Nephron progenitor cell (in vitro differentiated cells): ENCODE data around the gene ACADVL.
A peak's percentile ranks its signal among the peaks of the same experiment; 100 is the strongest.

Experiments used
- DNase-seq: peaks from one replicate; pipeline ENCODE4 v3.0.0; 2021
- H3K27ac Mint-ChIP-seq: 2 replicates; pipeline ENCODE4 v1.8.0; 2021; ENCODE audit warnings: mild to moderate bottlenecking, moderate library complexity, mixed read lengths
- H3K27me3 Mint-ChIP-seq: 2 replicates; pipeline ENCODE4 v1.8.0; 2021; ENCODE audit warnings: mild to moderate bottlenecking, low read depth, mixed read lengths; ENCODE audit not compliant: poor library complexity
- H3K36me3 Mint-ChIP-seq: 2 replicates; pipeline ENCODE4 v1.8.0; 2021; ENCODE audit warnings: low read depth, mixed read lengths
- H3K4me1 Mint-ChIP-seq: 2 replicates; pipeline ENCODE4 v1.8.0; 2021; ENCODE audit warnings: mixed read lengths
- H3K4me3 Mint-ChIP-seq: 2 replicates; pipeline ENCODE4 v1.8.0; 2021; ENCODE audit warnings: mild to moderate bottlenecking, moderate library complexity, mixed read lengths
- H3K9me3 Mint-ChIP-seq: 2 replicates; pipeline ENCODE4 v1.8.0; 2021; ENCODE audit warnings: mild to moderate bottlenecking, moderate library complexity, mixed read lengths
- TF ChIP-seq, protein P1 (sequence below): fragments of 200-600 bp; sonication (generic); IDR thresholded peaks from 2 replicates; pipeline ENCODE4 v1.5.0; 2021; ENCODE audit warnings: antibody characterized with exemption

ACADVL gene

DNA sequence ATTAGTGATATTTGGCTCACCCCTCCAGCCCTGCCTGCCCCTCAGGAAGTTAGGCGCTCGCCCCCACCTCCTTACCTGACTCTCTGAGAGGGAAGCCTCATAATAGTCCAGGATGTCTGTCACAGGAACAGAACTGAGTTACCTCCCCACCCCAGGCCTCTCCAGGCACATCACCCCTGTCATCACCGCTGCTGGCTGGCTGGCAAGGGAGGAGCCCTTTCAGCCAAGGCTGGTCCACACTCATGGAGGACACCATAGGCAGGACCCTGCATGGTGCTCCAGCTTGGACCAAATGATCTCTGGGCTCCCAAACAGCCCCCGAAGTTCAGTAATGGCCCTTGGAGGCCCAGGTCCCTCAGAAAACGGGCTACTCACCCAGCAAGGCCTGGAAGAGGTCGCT, 1.6 kb upstream of the ACADVL start:
- TF ChIP-seq, protein P1, sequence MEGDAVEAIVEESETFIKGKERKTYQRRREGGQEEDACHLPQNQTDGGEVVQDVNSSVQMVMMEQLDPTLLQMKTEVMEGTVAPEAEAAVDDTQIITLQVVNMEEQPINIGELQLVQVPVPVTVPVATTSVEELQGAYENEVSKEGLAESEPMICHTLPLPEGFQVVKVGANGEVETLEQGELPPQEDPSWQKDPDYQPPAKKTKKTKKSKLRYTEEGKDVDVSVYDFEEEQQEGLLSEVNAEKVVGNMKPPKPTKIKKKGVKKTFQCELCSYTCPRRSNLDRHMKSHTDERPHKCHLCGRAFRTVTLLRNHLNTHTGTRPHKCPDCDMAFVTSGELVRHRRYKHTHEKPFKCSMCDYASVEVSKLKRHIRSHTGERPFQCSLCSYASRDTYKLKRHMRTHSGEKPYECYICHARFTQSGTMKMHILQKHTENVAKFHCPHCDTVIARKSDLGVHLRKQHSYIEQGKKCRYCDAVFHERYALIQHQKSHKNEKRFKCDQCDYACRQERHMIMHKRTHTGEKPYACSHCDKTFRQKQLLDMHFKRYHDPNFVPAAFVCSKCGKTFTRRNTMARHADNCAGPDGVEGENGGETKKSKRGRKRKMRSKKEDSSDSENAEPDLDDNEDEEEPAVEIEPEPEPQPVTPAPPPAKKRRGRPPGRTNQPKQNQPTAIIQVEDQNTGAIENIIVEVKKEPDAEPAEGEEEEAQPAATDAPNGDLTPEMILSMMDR, result no peak
- H3K9me3 Mint-ChIP-seq, result no peaks in the 10 kb centered on the region
- no peak for DNase-seq
- peak overlapping the region; percentile 95 for H3K4me3 Mint-ChIP-seq
- no peaks in the 10 kb centered on the region for H3K27me3 Mint-ChIP-seq
- peaks cover 6% of the 10 kb centered on the region for H3K36me3 Mint-ChIP-seq
- H3K27ac Mint-ChIP-seq, result peak overlapping the region; percentile 92
- peaks cover 81% of the 10 kb centered on the region for H3K4me1 Mint-ChIP-seq

DNA sequence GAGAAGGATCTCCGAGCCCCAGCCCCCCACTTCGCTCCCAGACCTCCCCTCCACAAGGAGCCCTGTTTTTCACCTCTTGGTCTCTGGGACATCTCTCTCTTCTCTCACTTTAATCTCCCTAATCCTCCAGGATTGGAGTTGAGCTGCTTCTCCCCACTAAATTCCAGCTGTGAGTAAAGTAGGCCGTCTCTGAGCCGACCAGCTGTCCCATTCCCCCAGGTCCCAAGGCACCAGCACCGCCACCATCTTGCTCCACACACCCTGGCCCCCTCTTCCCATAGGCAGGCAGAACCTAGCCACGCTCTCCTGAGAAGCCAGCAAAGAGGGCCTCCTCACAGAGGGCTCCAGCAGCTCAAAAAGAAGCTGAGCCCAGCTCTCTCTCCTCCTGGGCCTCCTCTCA, 980 bp upstream of the ACADVL start:
- Mint-ChIP-seq H3K9me3 (no peaks in the 10 kb centered on the region), H3K27me3 (no peaks in the 10 kb centered on the region), H3K27ac (peak overlapping the region; percentile 99), H3K4me1 (peaks cover 75% of the 10 kb centered on the region), H3K4me3 (peak overlapping the region; percentile 95), H3K36me3 (peaks cover 6% of the 10 kb centered on the region)
- DNase-seq, result no peak
- TF ChIP-seq, protein P1, result no peak

DNA sequence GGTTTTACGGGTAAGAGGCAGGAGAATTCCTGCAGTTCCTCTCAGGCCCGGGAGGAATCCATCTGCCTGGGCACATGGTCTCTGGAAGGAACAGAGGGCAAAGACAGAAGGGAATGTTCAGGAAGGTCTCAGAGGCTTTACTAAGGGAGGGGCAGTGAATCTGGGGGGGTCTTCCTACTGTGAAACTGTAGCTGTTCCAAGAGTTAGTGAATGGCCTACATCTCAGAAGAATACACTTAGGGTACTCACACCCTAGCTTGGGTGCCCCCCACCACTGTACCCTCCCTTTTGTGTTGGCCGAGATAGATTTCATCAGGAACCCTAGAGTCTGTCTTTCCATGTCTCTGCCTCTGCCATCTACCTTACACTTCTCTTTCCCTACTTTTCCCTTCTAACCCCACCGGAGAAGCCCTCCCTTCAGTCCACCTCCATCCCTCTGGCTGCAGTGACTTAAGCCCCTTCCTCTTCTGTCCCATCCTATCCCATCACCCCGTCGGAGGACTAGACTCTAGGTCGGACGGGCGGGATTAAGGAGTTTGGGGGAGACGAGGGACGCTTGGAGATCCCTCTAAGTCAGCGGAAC, 418 bp upstream of the ACADVL start:
- peaks cover 71% of the 10 kb centered on the region for H3K4me1 Mint-ChIP-seq
- H3K36me3 Mint-ChIP-seq, result peaks cover 9% of the 10 kb centered on the region
- no peak for DNase-seq
- H3K9me3 Mint-ChIP-seq, result no peaks in the 10 kb centered on the region
- TF ChIP-seq, protein P1, result no peak
- peak overlapping the region; percentile 95 for H3K4me3 Mint-ChIP-seq
- H3K27ac Mint-ChIP-seq, result peak overlapping the region; percentile 99
- H3K27me3 Mint-ChIP-seq, result no peaks in the 10 kb centered on the region

DNA sequence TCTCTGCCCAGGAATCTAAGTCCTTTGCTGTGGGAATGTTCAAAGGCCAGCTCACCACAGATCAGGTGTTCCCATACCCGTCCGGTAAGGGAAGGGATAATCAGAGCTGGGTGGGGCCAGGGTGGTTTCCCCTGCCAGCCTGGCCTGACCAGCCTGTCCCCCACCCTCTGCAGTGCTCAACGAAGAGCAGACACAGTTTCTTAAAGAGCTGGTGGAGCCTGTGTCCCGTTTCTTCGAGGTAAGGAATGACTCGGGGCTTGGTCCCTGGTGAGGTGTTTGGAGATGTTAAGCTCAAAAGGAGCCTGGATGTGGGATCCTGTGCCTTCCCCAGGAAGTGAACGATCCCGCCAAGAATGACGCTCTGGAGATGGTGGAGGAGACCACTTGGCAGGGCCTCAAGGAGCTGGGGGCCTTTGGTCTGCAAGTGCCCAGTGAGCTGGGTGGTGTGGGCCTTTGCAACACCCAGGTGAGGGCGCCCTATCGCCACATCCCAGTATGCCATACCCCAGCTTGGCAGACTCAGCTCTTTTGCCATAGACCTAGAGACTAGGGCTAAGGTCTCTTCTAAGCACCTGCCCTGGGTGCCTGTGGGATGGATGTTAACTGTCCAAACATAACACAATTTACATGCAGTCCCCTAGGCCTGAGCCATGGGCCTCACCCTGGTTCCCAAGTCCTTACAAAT, 997 bp downstream of the ACADVL start:
- DNase-seq, result no peak
- Mint-ChIP-seq H3K27me3 (no peaks in the 10 kb centered on the region), H3K27ac (peak overlapping the region; percentile 98), H3K4me1 (peaks cover 58% of the 10 kb centered on the region), H3K4me3 (peak overlapping the region; percentile 95), H3K9me3 (no peaks in the 10 kb centered on the region), H3K36me3 (peaks cover 9% of the 10 kb centered on the region)
- TF ChIP-seq, protein P1, result peak; percentile 14

DNA sequence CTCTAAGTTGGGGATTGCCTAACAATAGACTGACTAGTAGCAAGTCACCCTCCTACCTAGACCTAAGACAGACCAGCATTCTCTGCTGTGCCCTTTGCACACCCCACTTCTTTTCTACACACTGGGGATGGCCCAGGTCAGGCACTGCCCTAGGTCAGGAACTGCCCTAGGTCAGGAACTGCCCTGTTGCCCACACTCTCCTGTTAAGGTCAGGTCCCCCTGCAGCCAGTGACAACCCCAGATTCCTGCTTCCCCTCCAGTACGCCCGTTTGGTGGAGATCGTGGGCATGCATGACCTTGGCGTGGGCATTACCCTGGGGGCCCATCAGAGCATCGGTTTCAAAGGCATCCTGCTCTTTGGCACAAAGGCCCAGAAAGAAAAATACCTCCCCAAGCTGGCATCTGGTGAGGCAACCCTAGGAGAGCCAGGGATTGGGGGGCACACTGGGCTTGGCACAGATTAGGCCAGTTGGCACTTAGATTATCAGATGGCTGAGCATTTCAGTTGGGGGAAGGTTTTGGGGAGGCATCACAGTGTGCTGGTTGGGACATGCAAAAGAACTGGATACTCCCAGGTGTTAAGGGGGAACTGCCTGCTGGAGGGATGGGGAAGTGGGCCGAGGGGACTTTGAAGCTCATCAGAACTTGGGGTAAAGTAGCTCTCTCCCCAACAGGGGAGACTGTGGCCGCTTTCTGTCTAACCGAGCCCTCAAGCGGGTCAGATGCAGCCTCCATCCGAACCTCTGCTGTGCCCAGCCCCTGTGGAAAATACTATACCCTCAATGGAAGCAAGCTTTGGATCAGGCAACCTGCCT, 1.7 kb downstream of the ACADVL start:
- no peaks in the 10 kb centered on the region for H3K27me3 Mint-ChIP-seq
- no peaks in the 10 kb centered on the region for H3K9me3 Mint-ChIP-seq
- H3K4me1 Mint-ChIP-seq, result peaks cover 51% of the 10 kb centered on the region
- H3K4me3 Mint-ChIP-seq, result peak overlapping the region; percentile 95
- H3K36me3 Mint-ChIP-seq, result peaks cover 9% of the 10 kb centered on the region
- H3K27ac Mint-ChIP-seq, result peak overlapping the region; percentile 54
- DNase-seq, result no peak
- TF ChIP-seq, protein P1, result no peak
